ENCODE measurements around the gene FSTL3. TPM values are rescaled to one million over a fixed set of nuclear protein-coding genes. Genes with fewer than 3 reads are reported as not detected.

The FSTL3 gene
- total RNA-seq, 1 donor, result 52.1 TPM

GRCh38 chr19:656751-657559, 19.2 kb upstream of the FSTL3 start:
- Histone ChIP-seq H3K9me3 (ENCODE audit: low read depth, low read length) (no peaks in the 10 kb centered on the region), H3K4me2 (ENCODE audit: insufficient read depth, low read length) (no peak overlapping the region), H3K4me1 (ENCODE audit: insufficient read depth, low read length) (peaks cover 14% of the 10 kb centered on the region), H4K20me1 (ENCODE audit: insufficient read depth, low read length) (peaks cover 70% of the 10 kb centered on the region), H2AFZ (ENCODE audit: low read length) (no peak overlapping the region), H3K4me3 (ENCODE audit: insufficient read depth, low read length) (no peak overlapping the region), H3K27ac (ENCODE audit: low read depth, low read length) (no peak overlapping the region), H3K36me3 (ENCODE audit: insufficient read depth, low read length) (peaks cover 5% of the 10 kb centered on the region), H3K27me3 (ENCODE audit: insufficient read depth, low read length) (no peaks in the 10 kb centered on the region), H3K79me2 (ENCODE audit: insufficient read depth, low read length) (peaks cover 99% of the 10 kb centered on the region)
- TF ChIP-seq, protein P1, sequence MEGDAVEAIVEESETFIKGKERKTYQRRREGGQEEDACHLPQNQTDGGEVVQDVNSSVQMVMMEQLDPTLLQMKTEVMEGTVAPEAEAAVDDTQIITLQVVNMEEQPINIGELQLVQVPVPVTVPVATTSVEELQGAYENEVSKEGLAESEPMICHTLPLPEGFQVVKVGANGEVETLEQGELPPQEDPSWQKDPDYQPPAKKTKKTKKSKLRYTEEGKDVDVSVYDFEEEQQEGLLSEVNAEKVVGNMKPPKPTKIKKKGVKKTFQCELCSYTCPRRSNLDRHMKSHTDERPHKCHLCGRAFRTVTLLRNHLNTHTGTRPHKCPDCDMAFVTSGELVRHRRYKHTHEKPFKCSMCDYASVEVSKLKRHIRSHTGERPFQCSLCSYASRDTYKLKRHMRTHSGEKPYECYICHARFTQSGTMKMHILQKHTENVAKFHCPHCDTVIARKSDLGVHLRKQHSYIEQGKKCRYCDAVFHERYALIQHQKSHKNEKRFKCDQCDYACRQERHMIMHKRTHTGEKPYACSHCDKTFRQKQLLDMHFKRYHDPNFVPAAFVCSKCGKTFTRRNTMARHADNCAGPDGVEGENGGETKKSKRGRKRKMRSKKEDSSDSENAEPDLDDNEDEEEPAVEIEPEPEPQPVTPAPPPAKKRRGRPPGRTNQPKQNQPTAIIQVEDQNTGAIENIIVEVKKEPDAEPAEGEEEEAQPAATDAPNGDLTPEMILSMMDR (IDR thresholded peaks at IDR 0.05; ENCODE audit: extremely low read depth, low read depth, low read length), result no peak
- DNase-seq (ENCODE audit: insufficient read length, low spot score, missing footprints), result no peak

GRCh38 chr19:657611-658010, 18.6 kb upstream of the FSTL3 start:
- Histone ChIP-seq H3K4me2 (ENCODE audit: insufficient read depth, low read length) (no peak overlapping the region), H3K27me3 (ENCODE audit: insufficient read depth, low read length) (no peaks in the 10 kb centered on the region), H3K36me3 (ENCODE audit: insufficient read depth, low read length) (peaks cover 5% of the 10 kb centered on the region), H3K79me2 (ENCODE audit: insufficient read depth, low read length) (peaks cover 99% of the 10 kb centered on the region), H3K27ac (ENCODE audit: low read depth, low read length) (no peak overlapping the region), H3K9me3 (ENCODE audit: low read depth, low read length) (no peaks in the 10 kb centered on the region), H4K20me1 (ENCODE audit: insufficient read depth, low read length) (peaks cover 66% of the 10 kb centered on the region), H3K4me1 (ENCODE audit: insufficient read depth, low read length) (peaks cover 14% of the 10 kb centered on the region), H3K4me3 (ENCODE audit: insufficient read depth, low read length) (no peak overlapping the region), H2AFZ (ENCODE audit: low read length) (no peak overlapping the region)
- DNase-seq (ENCODE audit: insufficient read length, low spot score, missing footprints), result no peak
- TF ChIP-seq, protein P1 (IDR thresholded peaks at IDR 0.05; ENCODE audit: extremely low read depth, low read depth, low read length), result no peak

DNA sequence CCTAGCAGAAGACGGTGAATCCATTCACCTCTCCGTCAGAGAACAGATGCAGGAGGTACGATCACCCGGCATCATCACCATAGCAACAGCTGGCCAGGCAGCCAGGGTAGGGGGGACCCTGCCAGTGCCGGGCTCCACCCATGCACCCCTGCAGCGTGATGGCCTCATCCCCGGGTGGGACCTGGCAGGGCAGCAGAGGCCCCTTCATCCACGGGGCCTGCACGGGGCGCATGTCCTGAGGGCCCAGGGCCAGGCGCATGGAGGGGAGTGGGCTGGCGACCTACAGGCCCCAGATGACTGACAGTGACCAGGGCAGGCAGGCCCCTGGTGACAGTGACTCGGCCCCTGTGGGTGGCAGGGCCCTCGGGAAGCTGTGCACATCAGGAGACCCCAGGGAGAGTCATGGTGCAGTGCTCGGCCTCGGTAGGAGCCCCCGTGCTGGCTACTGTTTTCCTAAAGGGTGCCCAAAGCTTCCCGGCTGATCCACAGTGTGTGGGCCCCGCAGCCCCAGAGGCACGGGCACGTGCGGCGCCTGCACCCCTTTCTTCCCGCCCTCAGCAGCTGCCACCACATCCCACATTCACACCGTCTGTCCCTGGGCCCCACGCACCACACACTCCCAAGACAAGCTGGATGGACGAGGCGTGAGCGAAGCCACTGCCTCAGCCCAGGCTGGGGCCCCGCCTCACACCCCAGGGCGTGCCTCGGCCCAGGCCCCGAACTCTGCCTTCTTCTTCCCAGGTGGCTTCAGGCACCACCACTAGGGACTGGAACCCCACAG, 17.9 kb upstream of the FSTL3 start:
- Histone ChIP-seq H3K27ac (ENCODE audit: low read depth, low read length) (no peak overlapping the region), H3K9me3 (ENCODE audit: low read depth, low read length) (no peaks in the 10 kb centered on the region), H3K79me2 (ENCODE audit: insufficient read depth, low read length) (peaks cover 96% of the 10 kb centered on the region), H3K4me1 (ENCODE audit: insufficient read depth, low read length) (peaks cover 14% of the 10 kb centered on the region), H2AFZ (ENCODE audit: low read length) (no peak overlapping the region), H3K4me3 (ENCODE audit: insufficient read depth, low read length) (no peak overlapping the region), H3K36me3 (ENCODE audit: insufficient read depth, low read length) (peaks cover 5% of the 10 kb centered on the region), H3K4me2 (ENCODE audit: insufficient read depth, low read length) (no peak overlapping the region), H4K20me1 (ENCODE audit: insufficient read depth, low read length) (peaks cover 60% of the 10 kb centered on the region), H3K27me3 (ENCODE audit: insufficient read depth, low read length) (no peaks in the 10 kb centered on the region)
- TF ChIP-seq, protein P1 (IDR thresholded peaks at IDR 0.05; ENCODE audit: extremely low read depth, low read depth, low read length), result no peak
- DNase-seq (ENCODE audit: insufficient read length, low spot score, missing footprints), result no peak

All from osteoblast (primary cell).